HepG2 (cell line): ENCODE results near the gene SLC35D2. TPM values are rescaled to one million over a fixed set of nuclear protein-coding genes. Genes with fewer than 3 reads are reported as not detected.

Experiments
- ATAC-seq: fragments of 200-7000 bp; cut with Tn5 transposase; 3 replicates; pipeline ENCODE4 v1.9.1; 2020; ENCODE audit warnings: mild to moderate bottlenecking, moderate library complexity
- BruUV-seq: library from RNA; stranded (reverse); fragments of 400-500 nt; replicated peaks from 2 replicates; lab custom pipeline; 2021; lab: Mats Ljungman, UMichigan
- CTCF ChIA-PET: fragments of 300-600 bp; formaldehyde crosslinking; extraction: SDS; loops from one replicate; lab custom pipeline; 2021; ENCODE audit warnings: low total read pairs, inconsistent platforms, low intra/inter-chr PET ratio; lab: Yijun Ruan, JAX
- POLR2A ChIA-PET: fragments of 350-600 bp; sonication (Branson Sonifier 250); formaldehyde crosslinking; loops from one replicate; lab custom pipeline; 2020; ENCODE audit warnings: antibody characterized with exemption, inconsistent platforms; lab: Yijun Ruan, JAX
- DNase-seq: peaks from one replicate; pipeline ENCODE4 v3.0.0-alpha.2; 2015; ENCODE audit warnings: low spot score
- FAIRE-seq: peaks from 3 replicates; lab custom pipeline; 2011; peaks lifted over from hg19 to GRCh38; lab: Jason Lieb, UNC
- H2AFZ ChIP-seq: one replicate; pipeline ENCODE4 v1.6.1; 2011; ENCODE audit warnings: low read length, inconsistent platforms
- H3K27ac ChIP-seq: fragments of 300-600 bp; 3 replicates; pipeline ENCODE4 v1.8.0; 2011; ENCODE audit warnings: mixed run types, mild to moderate bottlenecking, mixed read lengths, low read length, inconsistent platforms; ENCODE audit not compliant: insufficient read depth; ENCODE audit errors: extremely low read length
- H3K27me3 ChIP-seq, 2 experiments: fragments of 200-600 bp in 1 of 2; 2 replicates in 1 of 2; 3 replicates in 1 of 2; pipeline versions ENCODE4 v1.6.0 to v1.8.0; 2011; ENCODE audit warnings: low read length in 2 of 2, mild to moderate bottlenecking in 2 of 2, moderate library complexity in 2 of 2, inconsistent platforms in 1 of 2; ENCODE audit not compliant: insufficient read depth in 2 of 2, control insufficient read depth in 1 of 2
- H3K36me3 ChIP-seq, 2 experiments: fragments of 200-600 bp in 1 of 2; replicated peaks in 1 of 2; 2 replicates in 1 of 2; 3 replicates in 1 of 2; pipeline versions ENCODE4 v1.5.1 to v1.8.0; 2011; ENCODE audit warnings: low read length in 2 of 2, inconsistent platforms in 1 of 2; ENCODE audit not compliant: insufficient read depth in 2 of 2, control insufficient read depth in 1 of 2
- H3K4me1 ChIP-seq: 2 replicates; pipeline ENCODE4 v1.5.1; 2012; ENCODE audit warnings: low read length, inconsistent platforms; ENCODE audit not compliant: insufficient read depth
- H3K4me2 ChIP-seq: 2 replicates; pipeline ENCODE4 v1.6.0; 2011; ENCODE audit warnings: low read depth, low read length, inconsistent platforms
- H3K4me3 ChIP-seq, 3 experiments: fragments of 200-600 bp in 1 of 3; sonication (generic), shearing (Covaris generic) in 1 of 3; replicated peaks in 1 of 3; 2 replicates each; pipeline ENCODE4 v1.5.1; 2011 to 2016; ENCODE audit warnings: low read length in 3 of 3, inconsistent platforms in 2 of 3, low read depth in 2 of 3, mild to moderate bottlenecking in 2 of 3, control low read depth in 1 of 3, mixed read lengths in 1 of 3; ENCODE audit not compliant: insufficient read depth in 1 of 3
- H3K79me2 ChIP-seq: one replicate; pipeline ENCODE4 v1.6.1; 2011; ENCODE audit warnings: low read length, inconsistent platforms; ENCODE audit not compliant: insufficient read depth
- H3K9ac ChIP-seq: 2 replicates; pipeline ENCODE4 v1.6.0; 2011; ENCODE audit warnings: mild to moderate bottlenecking, low read depth, low read length, inconsistent platforms; ENCODE audit not compliant: insufficient read depth
- H3K9me3 ChIP-seq: 2 replicates; pipeline ENCODE4 v1.5.1; 2012; ENCODE audit warnings: mild to moderate bottlenecking, low read length
- H4K20me1 ChIP-seq: 2 replicates; pipeline ENCODE4 v1.6.0; 2011; ENCODE audit warnings: inconsistent platforms, mild to moderate bottlenecking, low read length, moderate library complexity; ENCODE audit not compliant: insufficient read depth
- ARNT ChIP-seq: fragments of 450-650 bp; IDR thresholded peaks from 2 replicates; pipeline ENCODE4 v1.6.1; 2017
- ATF7-NPFF ChIP-seq: sonication (generic); formaldehyde crosslinking; IDR thresholded peaks from 2 replicates; pipeline ENCODE4 v1.8.1; 2023; ENCODE audit warnings: mild to moderate bottlenecking, low read depth, missing genetic modification reagents, moderate library complexity
- BRD4 ChIP-seq: sonication (generic); formaldehyde crosslinking; IDR thresholded peaks from 2 replicates; pipeline ENCODE4 v1.4.0; 2020; ENCODE audit warnings: missing genetic modification reagents
- DMAP1 ChIP-seq: IDR thresholded peaks from 2 replicates; pipeline ENCODE4 v1.6.1; 2016
- FOXK2 ChIP-seq: fragments of 450-650 bp; IDR thresholded peaks from 2 replicates; pipeline ENCODE4 v1.6.1; 2016
- IRX3 ChIP-seq: sonication (generic); formaldehyde crosslinking; IDR thresholded peaks from 2 replicates; pipeline ENCODE4 v1.8.1; 2023; ENCODE audit warnings: mild to moderate bottlenecking, low read depth, missing genetic modification reagents, borderline replicate concordance
- ISX ChIP-seq: sonication (generic); formaldehyde crosslinking; conservative IDR thresholded peaks from 2 replicates; pipeline ENCODE4 v1.5.0; 2020; ENCODE audit warnings: missing genetic modification reagents
- MAFK ChIP-seq, 2 experiments: IDR thresholded peaks in 1 of 2; conservative IDR thresholded peaks in 1 of 2; 2 replicates each; pipeline ENCODE4 v1.6.1; 2011; ENCODE audit warnings: improper control_type of control experiment in 2 of 2, low read length in 2 of 2
- NFE2 ChIP-seq: sonication (generic); formaldehyde crosslinking; IDR thresholded peaks from 2 replicates; pipeline ENCODE4 v1.4.0; 2020; ENCODE audit warnings: missing genetic modification reagents
- NR2F2 ChIP-seq: IDR thresholded peaks from 2 replicates; pipeline ENCODE4 v1.6.1; 2012; ENCODE audit warnings: low read depth, inconsistent platforms, borderline replicate concordance
- POLR2A ChIP-seq, 2 experiments: IDR thresholded peaks; 2 replicates each; pipeline ENCODE4 v1.6.1; 2011; ENCODE audit warnings: low read depth in 2 of 2, low read length in 2 of 2, mild to moderate bottlenecking in 1 of 2, moderate library complexity in 1 of 2; ENCODE audit not compliant: insufficient read depth in 1 of 2
- RFX3 ChIP-seq: IDR thresholded peaks from 2 replicates; pipeline ENCODE4 v1.6.1; 2016; ENCODE audit warnings: missing biosample characterization, missing genetic modification reagents
- RFXANK ChIP-seq: IDR thresholded peaks from 2 replicates; pipeline ENCODE4 v1.6.1; 2016
- SIN3A ChIP-seq: IDR thresholded peaks from 2 replicates; pipeline ENCODE4 v1.6.1; 2011; ENCODE audit warnings: low read depth, mild to moderate bottlenecking, control low read depth, low read length, borderline replicate concordance
- SNAI1 ChIP-seq: sonication (generic); formaldehyde crosslinking; IDR thresholded peaks from 2 replicates; pipeline ENCODE4 v1.5.0; 2020; ENCODE audit warnings: mild to moderate bottlenecking, missing genetic modification reagents, borderline replicate concordance
- STAG1 ChIP-seq: sonication (generic); formaldehyde crosslinking; IDR thresholded peaks from 2 replicates; pipeline ENCODE4 v1.4.0; 2020; ENCODE audit warnings: missing genetic modification reagents
- THYN1 ChIP-seq: sonication (generic); formaldehyde crosslinking; IDR thresholded peaks from 2 replicates; pipeline ENCODE4 v1.8.1; 2023; ENCODE audit warnings: low read depth, mild to moderate bottlenecking, moderate library complexity, missing genetic modification reagents, borderline replicate concordance
- ZKSCAN1 ChIP-seq: fragments of 150-350 bp; IDR thresholded peaks from 2 replicates; pipeline ENCODE4 v1.6.1; 2014; ENCODE audit warnings: low read length
- ZNF20 ChIP-seq: sonication (generic); formaldehyde crosslinking; IDR thresholded peaks from 2 replicates; pipeline ENCODE4 v1.4.0; 2020; ENCODE audit warnings: mild to moderate bottlenecking, moderate library complexity, missing genetic modification reagents
- ZNF883 ChIP-seq: sonication (generic); formaldehyde crosslinking; IDR thresholded peaks from 2 replicates; pipeline ENCODE4 v1.5.1; 2020; ENCODE audit warnings: mild to moderate bottlenecking, missing genetic modification reagents; ENCODE audit errors: not compliant biosample characterization
- whole genome bisulfite sequencing: methylation state at CpG from one replicate; pipeline ENCODE4 v1.1.6; 2017; ENCODE audit warnings: low lambda C conversion rate; 5-methylcytosine and 5-hydroxymethylcytosine counted together
- in situ Hi-C: cut with HindIII; loops from 2 replicates; pipeline ENCODE4 v1.10.0; 2017; ENCODE audit warnings: low pct_unique_long_range_greater_than_20kb; ENCODE audit not compliant: extremely low pct_ligation_motif_present
- intact Hi-C: fragments of 100-400 bp; cut with micrococcal nuclease; formaldehyde crosslinking; loops from one replicate; pipeline ENCODE4 v1.10.0; 2022; ENCODE audit not compliant: unreplicated experiment
- polyA plus RNA-seq, 8 experiments: library from polyadenylated mRNA; depleted of rRNA in 3 of 8; stranded (reverse) in 7 of 8; unstranded in 1 of 8; fragments of >200 nt; fragmentation: Illumina TruSeq in 4 of 8; extraction: Trizol in 4 of 8; gene quantifications; 2 replicates each; pipeline versions ENCODE4 v1.2.1 to v1.2.3, GENCODE V29; 2011 to 2016; ENCODE audit warnings: low read depth in 4 of 8, missing spikeins in 1 of 8, mixed read lengths in 1 of 8; ENCODE audit not compliant: insufficient read depth in 1 of 8
- total RNA-seq, 5 experiments: library from RNA; depleted of rRNA; stranded (reverse); fragments of >200 nt; fragmentation: Illumina TruSeq; extraction: Trizol; gene quantifications; 2 replicates each; pipeline ENCODE4 v1.2.3, GENCODE V29; 2016; ENCODE audit warnings: low read depth in 1 of 5
- TF ChIP-seq, protein P1 (sequence below): sonication (generic); formaldehyde crosslinking; IDR thresholded peaks from 2 replicates; pipeline ENCODE4 v1.4.0; 2020; ENCODE audit warnings: missing genetic modification reagents, mild to moderate bottlenecking, borderline replicate concordance
- TF ChIP-seq, protein P2 (sequence below): sonication (generic); formaldehyde crosslinking; IDR thresholded peaks from 2 replicates; pipeline ENCODE4 v1.5.0; 2020; ENCODE audit warnings: missing genetic modification reagents, mild to moderate bottlenecking, borderline replicate concordance

The SLC35D2 gene
- total and polyA plus RNA-seq, 2 of the 13 experiments (the other 11 are each of a cell fraction or from before 2014, with no cell fraction given) = 96.2 to 103 TPM

DNA sequence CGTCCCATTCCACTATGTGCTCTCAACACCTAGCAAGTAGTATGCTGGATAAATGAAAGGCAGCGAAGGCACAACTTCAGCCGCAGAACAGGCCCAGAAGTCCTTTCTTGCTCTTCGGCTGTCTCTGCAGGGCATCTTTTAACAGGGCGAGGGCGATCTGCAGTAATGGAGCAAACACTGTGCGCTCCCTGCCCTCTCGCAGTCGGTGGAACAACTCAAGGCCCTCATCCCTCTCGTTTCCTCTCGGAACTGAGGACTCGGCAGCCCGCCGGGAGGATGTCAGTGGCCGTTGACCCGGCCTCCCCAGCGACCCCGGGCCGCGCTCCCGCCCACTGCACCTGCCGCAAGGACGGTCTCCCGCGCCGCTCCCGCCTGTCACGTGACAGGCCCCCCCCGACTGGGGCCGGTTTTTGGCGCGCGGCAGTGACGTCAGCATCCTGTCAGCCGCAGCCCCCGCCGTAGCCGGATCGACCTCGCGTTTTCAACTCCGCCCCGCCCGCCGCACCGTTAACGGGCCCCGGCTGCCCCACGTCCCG lies 33.6 kb upstream of the SLC35D2 start (continued):
- TF ChIP-seq, protein P1, sequence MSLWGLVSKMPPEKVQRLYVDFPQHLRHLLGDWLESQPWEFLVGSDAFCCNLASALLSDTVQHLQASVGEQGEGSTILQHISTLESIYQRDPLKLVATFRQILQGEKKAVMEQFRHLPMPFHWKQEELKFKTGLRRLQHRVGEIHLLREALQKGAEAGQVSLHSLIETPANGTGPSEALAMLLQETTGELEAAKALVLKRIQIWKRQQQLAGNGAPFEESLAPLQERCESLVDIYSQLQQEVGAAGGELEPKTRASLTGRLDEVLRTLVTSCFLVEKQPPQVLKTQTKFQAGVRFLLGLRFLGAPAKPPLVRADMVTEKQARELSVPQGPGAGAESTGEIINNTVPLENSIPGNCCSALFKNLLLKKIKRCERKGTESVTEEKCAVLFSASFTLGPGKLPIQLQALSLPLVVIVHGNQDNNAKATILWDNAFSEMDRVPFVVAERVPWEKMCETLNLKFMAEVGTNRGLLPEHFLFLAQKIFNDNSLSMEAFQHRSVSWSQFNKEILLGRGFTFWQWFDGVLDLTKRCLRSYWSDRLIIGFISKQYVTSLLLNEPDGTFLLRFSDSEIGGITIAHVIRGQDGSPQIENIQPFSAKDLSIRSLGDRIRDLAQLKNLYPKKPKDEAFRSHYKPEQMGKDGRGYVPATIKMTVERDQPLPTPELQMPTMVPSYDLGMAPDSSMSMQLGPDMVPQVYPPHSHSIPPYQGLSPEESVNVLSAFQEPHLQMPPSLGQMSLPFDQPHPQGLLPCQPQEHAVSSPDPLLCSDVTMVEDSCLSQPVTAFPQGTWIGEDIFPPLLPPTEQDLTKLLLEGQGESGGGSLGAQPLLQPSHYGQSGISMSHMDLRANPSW (CRISPR knock-in tag) = 0 out of 2 replicates have a peak, but pooled peaks have one; percentile 88
- no peak; the same call in 1 of the 2 replicates for TF ChIP-seq NR2F2
- TF ChIP-seq ZKSCAN1 = no peak
- no peak for TF ChIP-seq THYN1
- no peak for TF ChIP-seq RFXANK
- TF ChIP-seq, protein P2, sequence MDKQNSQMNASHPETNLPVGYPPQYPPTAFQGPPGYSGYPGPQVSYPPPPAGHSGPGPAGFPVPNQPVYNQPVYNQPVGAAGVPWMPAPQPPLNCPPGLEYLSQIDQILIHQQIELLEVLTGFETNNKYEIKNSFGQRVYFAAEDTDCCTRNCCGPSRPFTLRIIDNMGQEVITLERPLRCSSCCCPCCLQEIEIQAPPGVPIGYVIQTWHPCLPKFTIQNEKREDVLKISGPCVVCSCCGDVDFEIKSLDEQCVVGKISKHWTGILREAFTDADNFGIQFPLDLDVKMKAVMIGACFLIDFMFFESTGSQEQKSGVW (CRISPR knock-in tag) = no peak
- TF ChIP-seq SNAI1 = peak; percentile 97

DNA sequence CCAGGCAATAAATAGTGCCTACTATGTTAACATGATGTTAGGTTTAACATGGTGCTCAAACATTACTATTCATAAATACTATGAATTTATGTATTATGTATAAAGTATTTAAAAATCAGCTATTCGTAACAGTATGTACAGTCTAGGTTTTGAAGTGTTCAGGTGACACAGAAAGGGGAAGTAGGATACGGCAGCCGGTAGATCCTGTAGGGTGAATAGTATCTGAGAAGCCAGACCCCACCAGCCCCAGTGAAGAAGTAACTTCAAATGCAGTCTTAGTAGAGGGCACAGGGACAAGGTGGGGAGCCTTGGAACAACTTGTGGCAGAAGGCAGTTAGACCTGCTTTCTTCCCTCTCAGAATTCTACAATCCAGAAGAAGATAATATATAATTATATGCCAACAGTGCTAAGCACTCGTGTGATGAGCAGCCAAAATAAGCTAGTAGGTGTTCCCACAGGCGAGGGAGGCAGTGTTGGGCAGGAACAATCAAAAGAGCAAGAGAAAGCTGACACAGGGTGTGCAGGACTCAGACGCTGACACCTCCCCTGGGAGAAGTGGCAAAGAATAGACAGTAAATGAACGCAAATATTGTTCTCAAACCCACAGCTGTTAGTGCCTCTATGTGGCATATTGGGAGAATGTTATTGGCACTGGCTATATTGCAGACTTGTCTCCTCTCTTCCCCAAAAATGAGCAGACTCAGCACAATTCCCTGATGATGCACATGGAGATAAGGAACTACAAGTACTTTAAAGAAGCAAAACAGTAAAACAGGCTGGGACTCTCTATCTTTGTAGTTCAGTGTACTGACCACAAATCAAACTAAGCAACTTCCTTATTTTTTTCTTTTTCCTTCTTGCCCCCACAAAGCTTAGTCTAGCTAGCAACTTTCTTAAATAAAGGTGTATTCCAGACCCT lies 30.1 kb upstream of the SLC35D2 start:
- no peak overlapping the region for H2AFZ ChIP-seq
- ChIA-PET POLR2A (interaction anchor here (1.0 kb wide), 1 partner anchor 22 kb away, joined by 4 read pairs; no protein-coding TSS in a partner anchor), CTCF (no interaction called here)
- no peak overlapping the region for H3K9ac ChIP-seq
- H3K4me3 ChIP-seq = no peak overlapping the region
- peaks cover 73% of the 10 kb centered on the region for H3K79me2 ChIP-seq
- FAIRE-seq = no peak
- H4K20me1 ChIP-seq = no peaks in the 10 kb centered on the region; the same call in 1 of the 2 replicates
- in situ Hi-C loops (no loop called here), intact Hi-C loops (no loop called here)
- H3K27me3 ChIP-seq = no peaks in the 10 kb centered on the region; a peak in 1 of 5 replicates
- peak overlapping the region; percentile 18; the same call in 1 of the 2 replicates for H3K4me2 ChIP-seq
- H3K27ac ChIP-seq = peak overlapping the region; percentile 48
- ATAC-seq = no peak
- DNase-seq = no peak
- BruUV-seq = no TSS peak
- H3K4me1 ChIP-seq = peaks cover 62% of the 10 kb centered on the region
- 81% methylated on average over 7 of the region's 7 CpGs for WGBS
- no peaks in the 10 kb centered on the region for H3K36me3 ChIP-seq
- H3K9me3 ChIP-seq = no peaks in the 10 kb centered on the region
- TF ChIP-seq IRX3 (no peak), POLR2A (IDR thresholded peaks at IDR 0.05; ENCODE audit: insufficient read depth in 1 of 2, low read depth in 2 of 2, low read length in 2 of 2) (0 out of 4 replicates have a peak, but pooled peaks of 1 of the 2 experiments have one; percentile 23), FOXK2 (no peak), STAG1 (CRISPR knock-in tag) (peak; percentile 12; the same call in 1 of the 2 replicates), ZNF20 (no peak), ATF7-NPFF (CRISPR knock-in tag) (no peak), SIN3A (no peak), NFE2 (CRISPR knock-in tag) (no peak), DMAP1 (CRISPR knock-in tag) (no peak), MAFK (conservative IDR thresholded peaks at IDR 0.05 in 1 of 2, IDR thresholded peaks at IDR 0.05 in 1 of 2; ENCODE audit: low read length in 2 of 2) (peak; percentile 94 to 96), RFX3 (CRISPR knock-in tag) (no peak), ISX (no peak), BRD4 (CRISPR knock-in tag) (no peak), ARNT (no peak), ZNF883 (CRISPR knock-in tag) (no peak)
